Measurements from ENCODE around the gene DNALI1.

Gene DNALI1

GRCh38 chr1:37605061-37605650 lies 48.4 kb downstream of the DNALI1 start:
- no peak for DNase-seq

GRCh38 chr1:37605806-37606474 lies 49.2 kb downstream of the DNALI1 start:
- no peak for DNase-seq

GRCh38 chr1:37606481-37607263 lies 49.9 kb downstream of the DNALI1 start:
- DNase-seq = no peak

GRCh38 chr1:37609002-37609401 lies 52.3 kb downstream of the DNALI1 start:
- no peak for DNase-seq

- no peak for DNase-seq
These were observed 53.3 kb downstream of the DNALI1 start for GRCh38 chr1:37609994-37610393.

- DNase-seq = no peak
These were observed 55.4 kb downstream of the DNALI1 start for GRCh38 chr1:37612186-37612585.

- DNase-seq = no peak
These were observed 57.4 kb downstream of the DNALI1 start for GRCh38 chr1:37614105-37614504.

GRCh38 chr1:37616330-37616729 lies 59.6 kb downstream of the DNALI1 start:
- no peak for DNase-seq
